ENCODE results near the gene HCAR1.

Gene HCAR1

GRCh38 chr12:122732170-122732569 is 1.5 kb upstream of the HCAR1 start:
- no peak for TF ChIP-seq CTCF (IDR thresholded peaks at IDR 0.05; ENCODE audit: low read depth, low read length)
- no peak for DNase-seq (ENCODE audit: low read depth, low spot score)
- no peak overlapping the region for H3K4me3 ChIP-seq (ENCODE audit: low read depth, low read length)
- in situ Hi-C loops (cut with HindIII; ENCODE audit: low sequenced_read_pairs) = no loop called here

GRCh38 chr12:122729583-122730214 is 945 bp downstream of the HCAR1 start:
- peak overlapping the region; percentile 42 for H3K4me3 ChIP-seq (ENCODE audit: low read depth, low read length)
- DNase-seq (ENCODE audit: low read depth, low spot score) = no peak
- in situ Hi-C loops (cut with HindIII; ENCODE audit: low sequenced_read_pairs) = no loop called here
- TF ChIP-seq CTCF (IDR thresholded peaks at IDR 0.05; ENCODE audit: low read depth, low read length) = no peak

- peak; percentile 18 for DNase-seq (ENCODE audit: low read depth, low spot score)
Measured at GRCh38 chr12:122726080-122726558, 4.5 kb downstream of the HCAR1 start.

GRCh38 chr12:122725452-122726079 is 5.1 kb downstream of the HCAR1 start:
- TF ChIP-seq CTCF (IDR thresholded peaks at IDR 0.05; ENCODE audit: low read depth, low read length) = no peak
- in situ Hi-C loops (cut with HindIII; ENCODE audit: low sequenced_read_pairs) = no loop called here
- no peak for DNase-seq (ENCODE audit: low read depth, low spot score)
- no peak overlapping the region for H3K4me3 ChIP-seq (ENCODE audit: low read depth, low read length)

More at GRCh38 chr12:122726080-122726558, 4.5 kb downstream of the HCAR1 start:
- no peak for TF ChIP-seq CTCF (IDR thresholded peaks at IDR 0.05; ENCODE audit: low read depth, low read length)
- no peak overlapping the region for H3K4me3 ChIP-seq (ENCODE audit: low read depth, low read length)
- in situ Hi-C loops (cut with HindIII; ENCODE audit: low sequenced_read_pairs) = no loop called here

- TF ChIP-seq CTCF (IDR thresholded peaks at IDR 0.05; ENCODE audit: low read depth, low read length) = no peak
- no peak overlapping the region for H3K4me3 ChIP-seq (ENCODE audit: low read depth, low read length)
- in situ Hi-C loops (cut with HindIII; ENCODE audit: low sequenced_read_pairs) = no loop called here
- DNase-seq (ENCODE audit: low read depth, low spot score) = no peak
Measured at GRCh38 chr12:122724641-122725243, 5.9 kb downstream of the HCAR1 start.

- DNase-seq (ENCODE audit: low read depth, low spot score) = no peak
- no peak overlapping the region for H3K4me3 ChIP-seq (ENCODE audit: low read depth, low read length)
- TF ChIP-seq CTCF (IDR thresholded peaks at IDR 0.05; ENCODE audit: low read depth, low read length) = no peak
- in situ Hi-C loops (cut with HindIII; ENCODE audit: low sequenced_read_pairs) = no loop called here
Measured at GRCh38 chr12:122722387-122722786, 8.3 kb downstream of the HCAR1 start.
